Activated CD4-positive, alpha-beta T cell treated with anti-CD3 and anti-CD28 coated beads for 48 hours (primary cell): ENCODE data around the gene SH3BGR.
A peak's percentile ranks its signal among the peaks of the same experiment; 100 is the strongest.
"Not testable (repeated sequence)": the region's sequence is repeated elsewhere in the genome, so short reads cannot be mapped to it uniquely, and the experiment has no call there.

ENCODE experiments used
- DNase-seq: peaks from one replicate; pipeline ENCODE4 v3.0.0-alpha.2; 2020

The SH3BGR gene

DNA sequence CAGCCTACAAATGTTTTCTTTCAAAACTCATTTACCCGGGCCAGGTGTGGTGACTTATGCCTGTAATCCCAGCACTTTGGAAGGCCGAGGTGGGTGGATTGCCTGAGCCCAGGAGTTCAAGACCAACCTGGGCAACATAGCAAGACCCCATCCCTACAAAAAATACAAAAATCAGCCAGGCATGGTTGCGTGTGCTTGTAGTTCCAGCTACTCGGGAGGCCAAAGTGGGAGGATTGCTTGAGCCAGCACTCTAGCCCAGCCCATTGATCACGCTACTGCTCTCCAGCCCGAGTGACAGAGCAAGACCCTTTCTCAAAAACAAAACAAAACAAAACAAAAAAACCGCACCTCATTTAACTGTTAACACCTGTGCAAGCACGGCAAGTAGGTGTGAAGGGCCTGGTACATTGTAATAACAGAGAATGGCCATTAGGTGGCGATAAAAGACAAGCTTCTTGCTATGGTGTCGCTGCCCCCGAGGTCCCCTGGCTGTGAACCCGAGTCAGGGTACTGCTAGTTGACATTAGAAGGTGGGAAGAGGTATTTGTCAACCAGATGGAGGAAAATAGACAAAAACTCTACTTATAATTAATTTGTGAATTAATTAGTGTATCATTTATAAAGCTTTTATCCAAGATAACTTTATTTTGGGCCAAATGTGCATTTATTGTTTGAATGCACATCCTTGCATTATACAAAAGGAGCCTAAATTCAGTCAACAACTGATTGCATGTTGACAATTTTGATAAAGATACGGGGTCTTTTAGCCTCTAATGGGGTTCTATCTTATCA lies 66.5 kb downstream of the SH3BGR start:
- DNase-seq: peak; percentile 55

DNA sequence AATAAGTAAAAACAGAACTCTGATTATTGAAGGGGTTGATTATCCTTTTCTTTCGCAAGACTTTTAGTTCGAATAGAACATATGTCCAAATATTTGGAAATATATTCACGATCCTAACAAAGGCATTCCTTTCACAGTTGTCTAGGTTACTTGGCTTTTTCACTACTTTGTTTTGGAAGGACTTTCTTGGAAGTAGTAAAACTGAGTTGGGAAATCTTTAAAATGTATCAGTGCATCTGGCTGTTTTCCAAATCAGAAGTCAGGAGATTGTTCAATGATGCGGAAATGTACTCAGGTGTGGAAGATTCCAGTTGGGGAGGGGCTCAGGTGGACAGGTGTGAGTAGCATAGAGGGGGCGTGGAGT lies 67.1 kb downstream of the SH3BGR start:
- no peak for DNase-seq

DNA sequence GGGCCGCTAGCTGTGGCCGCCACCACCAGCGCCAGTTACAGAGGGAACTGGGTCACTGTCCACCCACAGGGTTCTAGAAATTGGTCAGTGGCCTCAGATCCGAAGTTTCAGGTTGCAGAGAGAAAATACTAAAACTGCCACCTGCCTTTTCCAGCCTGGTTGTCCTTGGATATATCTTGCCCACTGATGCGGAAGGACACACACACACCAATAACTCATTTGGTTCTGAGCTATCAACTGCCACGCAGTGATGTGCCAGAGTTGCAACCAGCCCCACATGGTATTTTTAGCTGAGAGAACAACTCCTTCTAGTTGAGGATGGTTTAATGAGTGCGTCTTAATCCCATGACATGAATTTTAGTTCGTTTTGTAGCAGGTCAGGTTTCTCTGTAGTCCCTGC lies 68.1 kb downstream of the SH3BGR start:
- DNase-seq: no peak

DNA sequence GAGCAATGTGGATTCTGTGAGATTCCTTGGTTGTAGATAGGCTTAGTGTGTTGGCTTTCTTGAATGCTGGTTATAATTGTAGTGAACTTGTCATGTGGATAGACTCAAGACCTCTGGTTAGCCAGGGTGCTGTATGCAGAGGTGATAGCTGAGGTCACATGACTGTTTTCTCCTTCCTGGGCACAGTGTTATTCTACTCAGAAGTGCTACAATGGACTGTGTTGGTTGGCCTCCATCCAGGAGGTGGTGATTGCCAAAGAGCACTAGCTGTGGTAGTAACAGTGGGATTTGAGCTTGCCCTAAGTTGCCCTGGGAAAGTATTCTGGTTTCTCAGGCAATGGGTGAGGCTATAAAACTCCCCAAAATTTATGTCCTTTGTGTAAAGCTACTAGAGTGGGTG lies 71.6 kb downstream of the SH3BGR start:
- no peak for DNase-seq

DNA sequence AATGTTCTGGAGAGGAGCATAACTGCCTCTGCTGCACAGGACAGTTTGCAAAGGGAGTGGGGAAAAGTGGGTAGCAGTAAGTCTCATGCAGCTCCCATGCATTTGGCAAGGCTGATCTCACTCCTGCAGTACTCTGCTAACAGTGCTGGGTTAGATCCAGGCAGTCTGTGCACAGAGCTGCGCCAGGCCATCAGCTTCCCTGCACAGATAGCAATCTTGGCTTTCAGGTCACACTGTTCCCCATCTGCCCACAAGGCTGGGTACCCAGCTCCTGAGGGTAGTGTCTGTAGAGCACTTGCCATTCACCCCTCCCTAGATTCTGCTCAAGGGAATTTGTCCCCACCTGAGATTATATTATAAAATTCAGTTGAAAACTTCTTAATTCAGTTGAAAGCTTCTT lies 72.1 kb downstream of the SH3BGR start:
- DNase-seq: no peak

DNA sequence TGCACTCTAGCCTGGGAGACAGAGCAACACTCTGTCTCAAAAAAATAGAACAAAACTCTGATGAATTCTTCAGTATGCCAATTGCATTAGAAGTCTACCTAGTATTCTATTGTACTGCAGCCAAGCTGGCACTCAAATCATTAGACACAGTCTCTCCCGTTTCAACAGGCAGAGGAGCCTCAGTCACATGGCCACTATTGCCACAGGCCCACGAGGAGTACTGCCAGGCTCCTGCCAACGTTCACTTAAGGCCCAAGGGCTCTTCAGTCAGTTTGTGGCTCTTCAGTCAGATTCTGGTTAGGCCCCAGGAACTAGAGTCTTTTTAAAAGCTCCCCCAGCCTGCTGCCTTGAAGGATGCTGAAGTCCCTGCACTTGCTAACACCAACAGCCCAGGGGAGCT lies 73.4 kb downstream of the SH3BGR start:
- DNase-seq: no peak

DNA sequence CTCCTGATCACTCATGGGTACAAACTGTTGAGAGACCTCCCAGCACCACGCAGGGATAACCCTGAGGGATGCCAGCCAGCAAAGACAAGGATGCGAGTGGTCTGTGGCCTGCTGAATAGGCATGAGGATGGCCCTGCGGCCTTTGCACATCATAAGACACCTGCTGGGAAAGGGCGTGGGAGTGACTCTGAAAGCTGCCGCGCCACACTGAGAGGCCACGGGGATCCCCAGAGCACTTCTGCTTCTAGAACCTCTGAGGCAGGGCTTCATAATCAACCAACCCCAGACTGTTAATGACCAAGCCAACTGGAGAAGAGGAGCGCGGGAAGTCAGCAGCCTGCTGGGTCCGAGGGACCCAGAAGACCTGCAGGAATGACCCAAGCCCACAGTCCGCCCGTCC lies 73.8 kb downstream of the SH3BGR start:
- DNase-seq: no peak

DNA sequence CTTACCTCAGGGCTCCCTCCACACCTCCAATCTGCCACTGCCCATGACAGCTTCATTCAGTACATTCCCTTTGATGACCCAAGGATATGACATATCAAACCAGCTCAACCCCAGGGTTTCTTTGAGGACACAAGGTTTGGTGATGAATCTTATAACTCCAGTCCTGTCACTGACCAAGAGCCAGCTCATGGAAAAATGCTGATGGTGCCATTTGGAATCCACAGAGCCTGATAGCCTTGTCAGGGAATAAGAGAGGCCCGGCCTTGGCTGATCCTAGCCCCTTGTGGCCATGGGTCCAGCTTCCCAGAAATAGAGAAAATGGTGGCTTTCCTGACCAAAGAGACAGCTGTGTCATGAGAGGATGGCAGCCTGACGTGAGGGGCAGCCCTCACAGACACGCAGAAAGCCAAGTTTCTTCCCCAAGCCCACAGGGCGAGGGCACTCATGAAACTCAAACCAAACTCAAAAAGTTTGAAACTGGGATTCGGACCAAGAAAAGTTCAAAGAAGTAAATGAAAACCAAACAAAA lies 75.4 kb downstream of the SH3BGR start:
- no peak for DNase-seq

DNA sequence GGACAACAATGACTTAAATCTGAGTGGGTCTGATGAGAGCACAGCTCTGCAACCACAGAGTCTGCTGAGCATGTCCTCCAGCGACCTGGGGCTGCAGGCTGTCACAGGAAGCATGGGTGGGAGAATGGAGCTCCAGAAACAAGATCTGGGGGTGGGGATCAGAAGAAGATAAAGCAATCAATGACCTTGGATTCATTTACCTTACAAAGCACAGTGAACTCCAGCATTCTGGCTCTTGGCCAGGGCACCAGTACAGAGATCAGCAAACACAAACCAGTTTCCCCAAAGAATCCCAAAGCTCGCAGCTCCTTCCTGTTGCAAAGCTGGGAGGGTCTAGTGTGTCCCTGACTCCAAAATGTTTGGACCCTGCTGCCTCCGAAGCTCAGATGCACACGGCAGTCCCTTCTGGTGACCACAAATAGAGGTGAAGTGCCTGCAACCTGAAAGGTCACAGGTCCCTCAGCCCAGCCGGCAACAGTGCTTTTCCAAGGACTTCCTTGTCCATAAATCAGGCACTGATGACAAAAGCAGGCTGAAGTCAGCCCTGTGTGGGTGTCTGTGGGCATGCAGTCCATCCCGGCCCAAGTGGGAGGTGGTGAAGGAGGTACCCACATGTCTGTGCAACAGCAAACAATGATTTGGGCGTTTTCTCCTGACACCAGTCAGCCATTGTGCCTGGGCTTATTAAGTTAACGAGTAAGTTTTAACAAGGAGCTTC lies 76.1 kb downstream of the SH3BGR start:
- DNase-seq: no peak

DNA sequence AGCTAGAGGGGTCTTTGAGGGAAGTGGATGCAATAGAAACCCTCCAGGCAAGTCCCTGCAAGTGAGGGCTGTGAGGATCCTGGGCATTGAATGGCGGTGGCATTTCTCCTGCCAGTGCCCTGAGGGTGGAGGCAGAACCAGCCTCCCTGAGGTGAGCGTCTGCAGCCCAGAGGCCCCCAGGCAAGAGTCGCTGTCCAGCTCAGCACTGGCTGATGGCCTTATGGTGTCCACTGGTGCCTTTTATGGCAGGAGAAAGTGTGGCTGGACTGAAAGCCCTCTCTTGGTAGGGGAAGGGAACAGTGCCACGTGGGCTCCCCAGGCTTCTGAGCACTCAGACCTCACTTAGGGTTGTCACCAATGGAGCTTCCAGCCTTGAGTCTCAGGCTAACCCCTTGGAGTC lies 77.3 kb downstream of the SH3BGR start:
- DNase-seq: no peak

DNA sequence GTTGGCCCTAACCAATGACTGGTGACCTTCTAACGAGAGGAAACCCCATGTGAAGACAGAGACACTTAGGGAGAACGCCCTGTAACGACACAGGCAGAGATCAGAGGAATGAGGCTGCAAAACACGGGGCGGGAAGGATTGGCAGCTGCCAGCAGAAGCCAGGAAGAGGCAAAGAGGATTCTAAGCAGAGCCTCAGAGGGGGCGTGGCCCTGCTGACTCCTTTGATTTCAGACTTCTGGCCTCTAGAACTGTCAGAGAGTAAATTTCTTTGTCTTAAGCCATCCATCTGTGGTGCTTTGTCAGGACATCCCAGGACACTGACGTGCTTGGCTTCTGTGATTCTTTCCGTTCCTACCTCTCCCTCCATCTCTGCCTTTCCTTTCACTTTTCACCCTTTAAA lies 79.3 kb downstream of the SH3BGR start:
- DNase-seq: no peak

DNA sequence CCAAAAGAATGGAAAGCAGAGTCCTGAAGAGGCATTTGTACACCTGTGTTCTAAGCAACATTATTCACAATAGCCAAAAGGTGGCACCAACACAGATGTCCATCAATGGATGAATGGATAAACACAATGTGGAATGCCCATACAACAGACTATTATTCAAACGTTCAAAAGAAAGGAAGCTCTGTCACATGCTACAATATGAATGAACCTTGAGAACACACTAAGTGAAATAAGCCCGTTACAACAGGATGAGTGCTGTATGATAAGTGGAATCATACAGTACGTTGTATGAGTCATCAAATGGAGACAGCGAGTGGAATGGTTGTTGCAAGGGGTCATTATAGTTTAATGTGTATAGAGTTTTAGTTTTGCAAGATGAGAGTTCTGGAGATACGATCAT lies 80.1 kb downstream of the SH3BGR start:
- no peak for DNase-seq

DNA sequence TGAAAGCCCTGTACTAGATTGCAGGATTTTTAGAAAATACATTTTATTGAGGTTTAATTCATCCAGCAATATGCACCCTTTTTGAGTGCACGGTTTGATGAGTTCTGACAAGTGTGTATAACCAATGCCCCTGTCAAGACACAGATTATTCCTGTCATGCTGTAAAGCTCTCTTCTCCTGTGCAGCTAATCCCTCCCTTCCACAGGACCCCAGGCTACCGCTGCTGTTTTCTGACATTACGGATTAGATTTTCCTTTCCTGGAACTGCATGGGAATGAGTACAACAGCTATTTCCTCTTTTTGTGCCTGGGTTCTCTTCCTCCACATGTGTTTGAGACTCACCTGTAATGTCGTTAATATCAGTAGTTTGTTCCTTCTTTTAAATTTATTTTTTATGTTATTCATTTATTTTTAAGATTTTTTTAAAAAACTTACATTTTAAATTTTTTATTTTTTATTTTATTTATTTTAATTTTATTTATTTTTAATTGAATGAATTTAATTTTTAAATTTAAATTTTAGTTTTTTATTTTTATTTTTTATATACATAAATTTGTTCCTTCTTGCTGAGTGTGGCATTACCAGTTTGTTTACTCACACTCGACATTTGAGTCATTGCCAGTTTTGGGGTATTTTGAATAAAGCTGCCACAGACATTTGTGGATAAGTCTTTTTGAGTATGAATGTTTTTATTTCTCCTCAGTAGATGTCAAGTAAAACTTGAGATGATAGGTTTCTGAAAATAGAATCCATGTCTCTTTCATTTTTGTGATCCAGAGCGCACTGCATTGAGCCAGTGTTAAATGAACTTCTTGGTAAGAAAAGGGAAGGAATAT lies 82.0 kb downstream of the SH3BGR start:
- no peak for DNase-seq

DNA sequence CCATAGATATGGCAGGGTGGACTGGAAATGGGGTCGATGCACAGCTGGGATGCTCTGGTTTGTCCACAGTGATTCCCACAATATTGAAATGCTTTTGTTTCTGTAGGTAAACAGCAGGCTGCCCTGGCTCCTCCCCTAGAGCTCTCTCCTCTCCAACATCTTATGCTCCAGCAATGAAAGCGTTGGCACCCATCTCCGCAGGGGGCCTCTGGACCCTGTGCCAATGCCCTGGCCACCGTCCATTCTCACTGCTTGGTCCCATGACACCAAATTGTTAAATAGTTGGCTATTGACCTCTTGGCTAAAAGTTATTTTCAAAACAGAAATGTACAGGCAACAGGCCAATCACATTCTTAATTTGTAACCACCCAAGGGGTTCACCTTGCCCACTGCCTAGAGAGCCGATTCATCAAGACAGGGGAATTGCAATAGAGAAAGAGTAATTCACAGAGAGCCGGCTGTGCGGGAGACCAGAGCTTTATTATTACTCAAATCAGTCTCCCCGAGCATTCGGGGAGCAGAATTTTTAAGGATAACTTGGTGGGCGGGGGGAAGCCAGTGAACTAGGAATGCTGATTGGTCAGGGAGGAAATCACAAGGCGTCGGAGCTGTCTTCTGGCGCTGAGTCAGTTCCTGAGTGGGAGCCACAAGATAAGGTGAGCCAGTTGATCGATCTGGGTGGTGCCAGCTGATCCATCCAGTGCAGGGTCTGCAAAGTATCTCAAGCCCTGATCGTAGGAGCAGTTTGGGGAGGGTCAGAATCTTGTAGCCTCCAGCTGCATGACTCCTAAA lies 84.1 kb downstream of the SH3BGR start:
- no peak for DNase-seq

DNA sequence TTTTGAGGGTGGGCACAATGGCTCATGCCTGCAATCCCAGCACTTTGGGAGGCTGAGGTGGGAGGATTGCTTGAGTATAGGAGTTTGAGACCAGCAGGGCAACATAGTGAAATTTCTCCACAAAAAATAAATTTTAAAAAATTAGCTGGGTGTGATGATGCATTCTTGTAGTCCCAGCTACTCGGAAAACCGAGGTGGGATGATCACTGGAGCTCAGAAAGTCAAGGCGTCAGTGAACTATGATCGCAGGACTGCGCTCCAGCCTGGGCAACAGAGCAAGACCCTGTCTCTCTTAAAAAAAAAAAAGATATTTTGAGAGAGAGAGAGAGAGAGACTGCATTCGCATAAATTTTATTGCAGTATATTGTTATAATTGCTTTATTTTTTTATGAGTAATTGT lies 85.1 kb downstream of the SH3BGR start:
- no peak for DNase-seq

DNA sequence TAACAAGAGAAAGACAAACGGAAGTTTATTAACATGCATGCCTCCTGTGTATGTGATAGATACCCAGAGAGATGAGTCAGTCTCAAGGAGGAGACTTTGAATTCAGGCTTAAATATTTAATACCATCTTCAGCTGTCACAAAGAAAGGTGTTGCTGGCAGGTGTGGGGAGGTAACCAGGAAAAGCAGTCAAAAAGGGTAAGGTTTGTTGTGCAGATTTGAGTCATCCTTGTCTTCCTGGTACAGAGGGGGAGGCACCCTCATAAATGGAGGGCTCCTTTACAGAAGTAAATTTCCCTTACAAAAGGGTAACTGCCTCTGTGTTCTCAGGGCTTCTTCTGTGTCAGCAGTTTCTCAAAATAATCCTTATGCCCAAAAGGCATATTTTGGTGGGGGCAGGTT lies 85.8 kb downstream of the SH3BGR start:
- DNase-seq: no peak

DNA sequence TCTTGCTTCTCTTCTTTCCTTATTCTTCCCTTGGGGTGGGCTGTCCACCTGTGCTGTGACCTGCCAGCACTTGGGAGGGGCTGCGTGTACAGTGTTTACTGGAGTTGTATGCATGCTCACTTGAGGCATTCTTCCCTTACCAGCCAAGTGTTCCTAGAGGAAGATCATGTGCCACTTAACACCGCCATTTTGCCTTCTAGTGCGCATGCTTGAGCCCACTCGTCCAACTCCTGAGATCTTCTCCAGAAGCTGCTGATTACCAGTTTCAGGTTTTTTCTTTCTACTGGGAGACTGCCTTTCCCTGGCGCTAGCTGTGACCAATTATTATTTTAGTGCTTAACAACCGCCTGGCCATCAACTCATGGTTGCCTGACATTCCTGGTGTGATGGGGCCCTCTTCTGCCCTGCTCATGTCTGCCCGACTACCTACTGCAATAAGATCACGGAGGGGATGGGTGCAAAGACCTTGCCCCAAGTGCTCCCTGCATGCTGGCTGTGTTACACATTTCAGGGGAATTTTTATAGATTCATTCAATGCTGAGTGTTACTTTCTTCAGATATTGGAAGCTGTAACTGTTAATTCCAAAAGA lies 86.8 kb downstream of the SH3BGR start:
- no peak for DNase-seq

DNA sequence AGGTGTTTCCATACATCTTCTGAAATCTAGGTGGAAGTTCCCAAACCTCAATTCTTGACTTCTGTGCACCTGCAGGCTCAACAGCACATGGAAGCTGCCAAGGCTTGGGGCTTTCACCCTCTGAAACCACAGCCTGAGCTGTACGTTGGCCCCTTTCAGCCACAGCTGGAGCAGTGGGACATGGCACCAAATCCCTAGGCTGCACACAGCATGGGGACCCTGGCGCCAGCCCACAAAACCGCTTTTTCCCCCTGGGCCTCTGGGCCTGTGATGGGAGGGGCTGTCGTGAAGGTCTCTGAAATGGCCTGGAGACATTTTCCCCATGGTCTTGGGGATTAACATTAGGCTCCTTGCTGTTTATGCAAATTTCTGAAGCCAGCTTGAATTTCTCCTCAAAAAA lies 88.6 kb downstream of the SH3BGR start:
- not testable (repeated sequence) for DNase-seq

DNA sequence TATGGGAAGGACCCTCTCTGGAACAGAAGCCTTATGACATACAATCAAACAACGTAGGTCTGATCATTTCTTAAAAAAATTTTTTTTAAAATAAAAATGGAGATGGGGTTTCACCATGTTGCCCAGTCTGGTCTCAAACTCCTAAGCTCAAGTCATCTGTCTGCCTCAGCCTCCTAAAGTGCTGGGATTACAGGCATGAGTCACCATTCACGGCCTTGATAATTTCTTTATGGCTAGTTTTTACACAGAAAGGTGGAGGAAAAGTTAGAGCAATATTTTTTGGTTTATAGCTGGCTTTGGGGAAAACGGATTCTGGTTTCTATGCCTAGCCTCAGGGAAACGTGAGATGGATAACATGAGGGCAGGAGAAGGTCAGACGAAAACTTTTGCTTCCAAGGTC lies 91.0 kb downstream of the SH3BGR start:
- no peak for DNase-seq

DNA sequence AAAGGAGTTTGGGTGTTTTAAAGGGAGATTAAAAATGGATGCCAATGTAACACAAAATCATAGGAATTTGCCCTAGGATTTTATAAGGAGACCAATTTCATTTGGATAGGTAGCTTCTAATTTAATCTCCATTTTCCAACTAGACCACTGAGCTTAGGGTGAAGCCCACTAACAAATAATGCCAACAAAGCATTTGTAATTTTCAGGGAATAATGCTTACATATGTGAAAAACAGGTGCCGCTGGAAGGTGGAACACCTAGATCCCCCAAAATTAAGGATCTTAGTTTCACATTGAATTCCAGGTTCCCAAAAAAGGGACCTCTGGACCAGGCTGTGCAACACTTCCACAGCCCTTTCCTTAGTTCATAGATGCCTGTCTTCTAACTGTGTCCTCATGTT lies 94.8 kb downstream of the SH3BGR start:
- no peak for DNase-seq

DNA sequence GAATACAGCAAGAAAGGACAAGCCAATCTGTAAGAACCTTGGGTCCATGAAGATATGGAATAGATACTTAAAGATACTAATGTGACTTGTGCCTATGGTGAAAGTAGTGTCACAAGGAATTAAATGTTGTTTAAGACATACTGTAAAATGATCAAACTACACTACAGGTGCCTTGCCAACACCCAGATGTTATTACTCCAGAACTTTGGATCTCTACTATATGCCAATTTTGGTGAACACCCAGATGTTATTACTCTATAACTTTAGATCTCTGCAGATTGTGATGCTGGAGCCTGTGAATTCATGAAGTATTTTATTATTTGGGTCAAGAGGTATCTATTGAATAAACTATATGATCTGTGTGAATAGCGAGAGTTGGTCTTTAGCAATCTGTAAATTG lies 101.1 kb downstream of the SH3BGR start:
- no peak for DNase-seq

DNA sequence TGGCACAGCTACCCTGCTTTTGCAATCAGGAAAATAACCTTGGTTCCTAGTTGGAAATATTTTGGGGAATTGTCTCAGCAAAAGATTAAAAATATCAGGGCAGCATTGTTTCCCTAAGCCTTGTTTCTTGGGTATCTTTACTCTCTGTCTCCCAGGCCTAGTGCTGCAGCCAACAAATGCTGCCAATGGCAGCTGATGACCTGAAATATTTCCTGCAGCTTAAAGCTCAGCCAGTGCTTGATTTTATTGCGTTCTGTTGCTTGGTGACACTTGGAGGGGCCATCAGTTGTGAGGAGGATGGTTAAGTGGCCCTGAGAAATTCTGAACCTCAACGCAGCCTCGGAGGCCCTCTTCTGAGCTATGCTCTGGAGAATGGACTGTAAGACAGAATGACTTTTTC lies 101.6 kb downstream of the SH3BGR start:
- no peak for DNase-seq
